ENCODE data around the gene NBEAL1.
"Not testable (repeated sequence)": the region's sequence is repeated elsewhere in the genome, so short reads cannot be mapped to it uniquely, and the experiment has no call there.

Gene NBEAL1

DNA sequence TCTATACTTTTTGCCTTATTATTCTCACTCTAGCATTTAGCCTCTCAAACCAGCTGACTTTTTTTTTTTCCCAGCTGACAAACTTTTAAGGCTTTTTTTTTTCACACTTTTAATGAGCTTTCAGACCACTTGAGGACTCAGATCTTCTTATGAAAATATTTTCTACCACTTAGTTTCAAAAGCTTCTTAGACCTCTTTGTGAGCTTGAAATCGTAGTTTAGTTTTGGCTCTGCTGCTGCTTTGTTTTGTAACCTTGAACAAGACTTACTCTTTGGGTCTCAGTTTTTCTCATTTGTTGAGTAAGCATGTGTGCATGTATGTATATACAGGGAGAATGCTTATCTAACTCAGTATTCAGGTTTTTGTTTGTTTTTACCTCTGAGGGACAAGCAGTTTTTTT lies 3.5 kb downstream of the NBEAL1 start:
- H3K36me3 ChIP-seq (ENCODE audit: control insufficient read depth, insufficient read depth, low read length, severe bottlenecking), result no peaks in the 10 kb centered on the region
- H3K4me3 ChIP-seq (ENCODE audit: low read length), result peak overlapping the region; percentile 96
- H3K4me1 ChIP-seq (ENCODE audit: control insufficient read depth, insufficient read depth, low read length), result peaks cover 54% of the 10 kb centered on the region
- DNase-seq (ENCODE audit: low read depth), result peak; percentile 52
- H3K9ac ChIP-seq (ENCODE audit: low read length), result peak overlapping the region; percentile 98
- no peaks in the 10 kb centered on the region for H3K27me3 ChIP-seq (replicated peaks; ENCODE audit: control insufficient read depth, insufficient read depth, low read length)
- no peaks in the 10 kb centered on the region for H3K9me3 ChIP-seq (ENCODE audit: control insufficient read depth, low read length)

DNA sequence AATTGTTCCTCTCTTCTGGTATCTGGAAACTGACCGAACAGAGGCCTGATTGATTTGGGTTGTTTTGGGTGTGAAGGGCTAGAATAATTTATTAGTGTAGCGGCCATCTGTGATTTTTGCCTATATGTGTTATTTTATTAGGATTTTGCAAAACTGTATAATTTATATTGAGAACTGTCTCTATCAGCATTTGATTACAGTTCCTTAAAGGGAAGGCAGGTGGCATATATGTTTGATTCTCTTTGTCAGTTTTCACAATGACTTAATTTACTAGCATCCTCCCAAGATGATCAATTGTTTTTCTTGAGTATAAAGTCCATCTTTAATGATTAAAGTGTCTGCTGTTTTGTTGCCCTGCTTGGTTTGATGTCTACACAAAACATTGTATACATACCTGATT lies 4.5 kb downstream of the NBEAL1 start:
- Histone ChIP-seq H3K9ac (ENCODE audit: low read length) (peak overlapping the region; percentile 98), H3K9me3 (ENCODE audit: control insufficient read depth, low read length) (no peaks in the 10 kb centered on the region), H3K36me3 (ENCODE audit: control insufficient read depth, insufficient read depth, low read length, severe bottlenecking) (no peaks in the 10 kb centered on the region), H3K27me3 (replicated peaks; ENCODE audit: control insufficient read depth, insufficient read depth, low read length) (no peaks in the 10 kb centered on the region), H3K4me1 (ENCODE audit: control insufficient read depth, insufficient read depth, low read length) (peaks cover 56% of the 10 kb centered on the region), H3K4me3 (ENCODE audit: low read length) (peak overlapping the region; percentile 96)
- DNase-seq (ENCODE audit: low read depth), result no peak

DNA sequence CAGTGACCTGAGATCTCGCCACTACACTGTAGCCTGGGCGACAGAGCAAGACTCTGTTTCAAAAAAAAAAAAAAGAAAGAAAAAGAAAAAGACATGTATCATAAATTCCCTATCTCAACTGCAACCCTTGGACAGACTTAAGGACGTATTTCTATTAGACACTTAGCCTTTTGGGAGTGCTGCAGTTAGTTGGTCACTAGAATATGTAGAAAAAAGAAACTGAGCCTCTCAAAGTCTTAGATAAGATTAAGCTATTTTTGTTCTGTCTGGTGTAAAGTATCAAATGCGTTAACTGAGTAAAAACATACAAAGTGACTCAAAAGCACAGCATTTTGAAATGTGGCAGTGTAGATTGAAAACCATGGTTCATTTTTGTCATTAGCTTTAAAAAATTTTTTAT lies 7.3 kb downstream of the NBEAL1 start:
- Histone ChIP-seq H3K4me1 (ENCODE audit: control insufficient read depth, insufficient read depth, low read length) (peaks cover 52% of the 10 kb centered on the region), H3K9ac (ENCODE audit: low read length) (peak overlapping the region; percentile 69), H3K27me3 (replicated peaks; ENCODE audit: control insufficient read depth, insufficient read depth, low read length) (no peaks in the 10 kb centered on the region), H3K4me3 (ENCODE audit: low read length) (peak overlapping the region; percentile 65), H3K36me3 (ENCODE audit: control insufficient read depth, insufficient read depth, low read length, severe bottlenecking) (peaks cover 3% of the 10 kb centered on the region), H3K9me3 (ENCODE audit: control insufficient read depth, low read length) (no peaks in the 10 kb centered on the region)
- peak; percentile 14 for DNase-seq (ENCODE audit: low read depth)

DNA sequence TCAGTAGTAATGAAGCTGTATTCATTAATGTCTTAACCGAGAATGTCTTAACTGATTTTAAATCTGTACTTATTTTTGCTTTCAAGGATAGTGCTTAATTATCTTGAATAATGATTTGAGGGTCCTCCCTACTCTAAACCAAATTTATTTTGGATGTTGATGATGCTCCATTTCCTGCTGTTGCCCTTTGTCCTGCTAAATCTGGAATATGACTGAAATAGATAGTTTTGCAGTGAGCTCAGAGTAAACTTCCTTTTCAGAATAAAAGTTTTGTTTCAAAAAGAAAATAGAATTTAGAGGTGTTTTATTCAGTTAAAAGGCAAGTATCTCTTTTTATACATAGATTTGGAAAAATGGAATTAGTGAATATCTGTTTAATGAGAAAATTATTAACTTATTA lies 8.1 kb downstream of the NBEAL1 start:
- Histone ChIP-seq H3K9ac (ENCODE audit: low read length) (peak overlapping the region; percentile 69), H3K9me3 (ENCODE audit: control insufficient read depth, low read length) (no peaks in the 10 kb centered on the region), H3K27me3 (replicated peaks; ENCODE audit: control insufficient read depth, insufficient read depth, low read length) (no peaks in the 10 kb centered on the region), H3K4me1 (ENCODE audit: control insufficient read depth, insufficient read depth, low read length) (peaks cover 48% of the 10 kb centered on the region), H3K36me3 (ENCODE audit: control insufficient read depth, insufficient read depth, low read length, severe bottlenecking) (peaks cover 8% of the 10 kb centered on the region), H3K4me3 (ENCODE audit: low read length) (peak overlapping the region; percentile 65)
- peak; percentile 36 for DNase-seq (ENCODE audit: low read depth)

DNA sequence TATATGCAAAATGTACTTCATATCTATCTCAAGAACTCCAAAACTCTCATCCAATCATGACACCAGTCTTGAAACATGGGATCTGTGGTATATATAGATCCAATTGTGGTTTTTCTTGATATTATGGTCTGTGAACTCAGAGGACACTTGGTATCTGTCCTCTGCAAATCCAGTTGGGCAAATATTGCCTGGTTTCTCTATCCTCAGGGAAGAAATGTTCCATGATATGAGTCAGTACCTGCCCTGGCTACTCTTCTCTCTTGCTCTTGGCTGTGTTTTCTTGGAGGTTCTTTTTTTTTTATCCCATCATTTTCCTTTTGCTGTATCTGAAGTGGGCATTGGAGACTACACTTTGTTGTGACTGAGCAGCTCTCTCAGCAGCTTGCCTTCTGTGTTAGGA lies 10.9 kb downstream of the NBEAL1 start:
- Histone ChIP-seq H3K9ac (ENCODE audit: low read length) (no peak overlapping the region), H3K4me1 (ENCODE audit: control insufficient read depth, insufficient read depth, low read length) (peaks cover 31% of the 10 kb centered on the region), H3K27me3 (replicated peaks; ENCODE audit: control insufficient read depth, insufficient read depth, low read length) (no peaks in the 10 kb centered on the region), H3K36me3 (ENCODE audit: control insufficient read depth, insufficient read depth, low read length, severe bottlenecking) (peaks cover 12% of the 10 kb centered on the region), H3K4me3 (ENCODE audit: low read length) (no peak overlapping the region), H3K9me3 (ENCODE audit: control insufficient read depth, low read length) (no peaks in the 10 kb centered on the region)
- DNase-seq (ENCODE audit: low read depth), result peak; percentile 17

DNA sequence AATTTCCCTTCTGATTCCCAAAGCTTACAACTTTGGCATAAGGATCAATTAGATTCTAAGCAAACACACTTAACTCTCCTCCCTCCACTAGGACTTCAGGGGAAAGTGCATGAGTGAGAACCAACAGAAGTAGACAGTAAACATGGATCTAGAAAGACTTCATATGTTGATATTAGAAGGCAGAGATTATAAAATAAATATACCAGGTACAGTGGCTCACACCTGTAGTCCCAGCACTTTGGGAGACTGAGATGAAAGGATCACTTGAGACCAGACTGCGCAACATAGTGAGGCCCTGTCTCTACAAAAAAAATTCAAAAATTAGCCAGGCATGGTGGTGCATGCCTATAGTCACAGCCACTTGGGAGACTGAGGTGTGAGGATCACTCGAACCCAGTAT lies 15.9 kb downstream of the NBEAL1 start:
- no peak overlapping the region for H3K4me3 ChIP-seq (ENCODE audit: low read length)
- H3K9me3 ChIP-seq (ENCODE audit: control insufficient read depth, low read length), result no peaks in the 10 kb centered on the region
- no peak overlapping the region for H3K9ac ChIP-seq (ENCODE audit: low read length)
- H3K36me3 ChIP-seq (ENCODE audit: control insufficient read depth, insufficient read depth, low read length, severe bottlenecking), result peaks cover 17% of the 10 kb centered on the region
- no peaks in the 10 kb centered on the region for H3K27me3 ChIP-seq (replicated peaks; ENCODE audit: control insufficient read depth, insufficient read depth, low read length)
- DNase-seq (ENCODE audit: low read depth), result no peak
- peaks cover 5% of the 10 kb centered on the region for H3K4me1 ChIP-seq (ENCODE audit: control insufficient read depth, insufficient read depth, low read length)

DNA sequence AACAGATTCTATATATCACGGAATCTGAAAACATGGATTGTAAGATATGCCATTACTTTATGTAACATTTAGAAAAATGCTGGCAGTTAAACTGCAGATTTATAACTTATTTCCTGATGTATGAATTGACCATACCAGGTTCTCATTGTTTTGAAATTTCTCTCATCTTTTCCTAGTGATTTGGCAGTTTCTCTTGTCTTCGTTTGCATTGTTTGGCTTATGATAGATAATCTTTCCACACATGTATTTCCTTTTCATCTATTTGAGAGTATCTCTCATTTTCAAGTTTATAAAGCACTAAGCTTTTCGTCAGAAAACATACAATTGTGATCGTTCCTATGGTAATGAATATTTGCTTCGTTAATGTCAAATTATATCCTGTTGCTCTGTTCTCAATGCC lies 16.3 kb downstream of the NBEAL1 start:
- Histone ChIP-seq H3K4me3 (ENCODE audit: low read length) (no peak overlapping the region), H3K27me3 (replicated peaks; ENCODE audit: control insufficient read depth, insufficient read depth, low read length) (no peaks in the 10 kb centered on the region), H3K36me3 (ENCODE audit: control insufficient read depth, insufficient read depth, low read length, severe bottlenecking) (peaks cover 17% of the 10 kb centered on the region), H3K4me1 (ENCODE audit: control insufficient read depth, insufficient read depth, low read length) (peaks cover 4% of the 10 kb centered on the region), H3K9me3 (ENCODE audit: control insufficient read depth, low read length) (no peaks in the 10 kb centered on the region), H3K9ac (ENCODE audit: low read length) (no peak overlapping the region)
- no peak for DNase-seq (ENCODE audit: low read depth)

DNA sequence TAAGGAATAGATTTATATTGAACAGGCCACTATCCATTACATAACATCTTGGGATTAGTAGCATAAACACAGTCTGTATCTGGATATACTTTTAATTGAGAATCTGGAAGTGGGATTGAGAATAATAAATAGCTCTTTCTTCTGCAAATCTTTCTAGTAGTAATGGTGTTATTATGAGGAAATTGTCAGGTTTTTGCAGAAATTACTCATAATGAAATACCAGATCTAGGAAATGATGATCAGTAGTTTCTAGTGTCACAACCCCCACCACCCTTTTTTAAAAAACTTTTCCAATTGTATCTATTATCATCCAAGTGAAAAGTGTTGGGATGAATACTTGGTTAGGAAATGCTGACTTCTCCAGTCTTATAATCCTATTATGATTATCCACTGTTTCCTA lies 18.7 kb downstream of the NBEAL1 start:
- no peaks in the 10 kb centered on the region for H3K9me3 ChIP-seq (ENCODE audit: control insufficient read depth, low read length)
- no peak overlapping the region for H3K9ac ChIP-seq (ENCODE audit: low read length)
- peaks cover 17% of the 10 kb centered on the region for H3K4me1 ChIP-seq (ENCODE audit: control insufficient read depth, insufficient read depth, low read length)
- DNase-seq (ENCODE audit: low read depth), result no peak
- no peaks in the 10 kb centered on the region for H3K27me3 ChIP-seq (replicated peaks; ENCODE audit: control insufficient read depth, insufficient read depth, low read length)
- H3K4me3 ChIP-seq (ENCODE audit: low read length), result no peak overlapping the region
- H3K36me3 ChIP-seq (ENCODE audit: control insufficient read depth, insufficient read depth, low read length, severe bottlenecking), result peaks cover 9% of the 10 kb centered on the region

DNA sequence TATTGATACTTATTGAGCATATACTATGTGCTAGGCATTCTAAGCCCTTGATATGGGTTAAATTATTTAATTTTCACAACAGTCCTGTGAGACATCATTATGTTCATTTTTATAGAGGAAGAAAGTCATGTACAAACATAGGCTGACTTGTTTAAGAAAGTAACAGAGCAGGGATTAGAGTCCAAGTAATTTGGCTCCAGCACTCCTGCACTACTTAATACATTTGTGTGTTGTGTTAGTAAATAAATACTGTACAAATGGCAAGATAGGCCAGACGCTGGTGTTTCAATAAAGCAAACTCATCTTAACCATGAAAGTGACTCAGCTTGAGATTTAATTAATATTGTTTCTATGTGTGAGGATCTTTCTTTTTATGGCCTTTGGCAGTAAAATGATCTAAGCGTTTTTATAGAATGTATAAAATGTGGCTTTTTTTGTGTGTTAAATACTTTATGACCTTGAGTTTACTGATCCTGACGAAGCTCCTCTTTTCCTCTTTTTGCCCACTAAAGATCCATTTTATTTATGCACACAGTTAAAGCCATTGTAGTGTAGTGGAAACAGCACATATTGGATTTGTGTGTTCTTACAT lies 21.3 kb downstream of the NBEAL1 start:
- H3K27me3 ChIP-seq (replicated peaks; ENCODE audit: control insufficient read depth, insufficient read depth, low read length), result no peaks in the 10 kb centered on the region
- peak overlapping the region; percentile 34 for H3K9ac ChIP-seq (ENCODE audit: low read length)
- peaks cover 20% of the 10 kb centered on the region for H3K4me1 ChIP-seq (ENCODE audit: control insufficient read depth, insufficient read depth, low read length)
- H3K4me3 ChIP-seq (ENCODE audit: low read length), result peak overlapping the region; percentile 32
- no peak for DNase-seq (ENCODE audit: low read depth)
- H3K36me3 ChIP-seq (ENCODE audit: control insufficient read depth, insufficient read depth, low read length, severe bottlenecking), result peaks cover 12% of the 10 kb centered on the region
- no peaks in the 10 kb centered on the region for H3K9me3 ChIP-seq (ENCODE audit: control insufficient read depth, low read length)

DNA sequence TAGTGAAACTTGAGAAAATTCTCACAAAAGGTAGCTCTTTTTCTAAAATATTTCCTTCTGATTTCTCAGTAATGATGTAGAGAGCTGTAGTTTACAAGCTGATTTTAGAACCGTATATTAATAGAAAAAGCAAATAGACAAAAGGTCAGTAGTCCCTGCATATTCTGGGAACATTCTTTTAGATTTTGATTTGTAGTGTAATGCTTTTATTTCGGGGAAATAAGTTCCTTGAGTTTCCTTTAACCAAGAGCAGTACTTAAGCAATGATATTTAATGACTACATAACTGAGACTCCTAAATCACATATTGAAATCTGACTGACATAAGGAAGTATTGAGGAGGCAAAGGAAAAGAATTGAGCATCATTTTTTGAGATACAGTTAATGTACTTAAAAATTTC lies 22.4 kb downstream of the NBEAL1 start:
- Histone ChIP-seq H3K36me3 (ENCODE audit: control insufficient read depth, insufficient read depth, low read length, severe bottlenecking) (peaks cover 16% of the 10 kb centered on the region), H3K4me1 (ENCODE audit: control insufficient read depth, insufficient read depth, low read length) (peaks cover 20% of the 10 kb centered on the region), H3K9me3 (ENCODE audit: control insufficient read depth, low read length) (no peaks in the 10 kb centered on the region), H3K27me3 (replicated peaks; ENCODE audit: control insufficient read depth, insufficient read depth, low read length) (no peaks in the 10 kb centered on the region), H3K4me3 (ENCODE audit: low read length) (peak overlapping the region; percentile 32), H3K9ac (ENCODE audit: low read length) (no peak overlapping the region)
- no peak for DNase-seq (ENCODE audit: low read depth)

DNA sequence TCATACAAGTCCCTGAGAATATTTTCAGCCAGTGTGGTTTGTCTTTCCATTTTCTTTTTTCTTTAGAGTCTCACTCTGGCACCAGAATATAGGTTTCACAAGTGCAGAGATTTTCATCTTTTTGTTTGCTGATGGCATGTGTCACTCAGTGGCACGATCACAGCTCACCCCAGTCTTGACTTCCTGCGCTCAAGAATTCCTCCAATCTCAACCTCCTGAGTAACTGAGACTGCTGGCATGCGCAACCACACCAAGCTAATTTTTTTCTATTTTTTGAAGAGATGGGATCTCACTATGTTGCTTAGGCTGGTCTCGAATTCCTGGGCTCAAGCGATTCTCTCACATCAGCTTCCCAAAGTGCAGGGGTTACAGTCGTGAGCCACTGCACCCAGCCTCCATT lies 23.9 kb downstream of the NBEAL1 start:
- no peaks in the 10 kb centered on the region for H3K27me3 ChIP-seq (replicated peaks; ENCODE audit: control insufficient read depth, insufficient read depth, low read length)
- peaks cover 30% of the 10 kb centered on the region for H3K36me3 ChIP-seq (ENCODE audit: control insufficient read depth, insufficient read depth, low read length, severe bottlenecking)
- H3K9ac ChIP-seq (ENCODE audit: low read length), result no peak overlapping the region
- no peak for DNase-seq (ENCODE audit: low read depth)
- no peaks in the 10 kb centered on the region for H3K9me3 ChIP-seq (ENCODE audit: control insufficient read depth, low read length)
- peaks cover 17% of the 10 kb centered on the region for H3K4me1 ChIP-seq (ENCODE audit: control insufficient read depth, insufficient read depth, low read length)
- no peak overlapping the region for H3K4me3 ChIP-seq (ENCODE audit: low read length)

DNA sequence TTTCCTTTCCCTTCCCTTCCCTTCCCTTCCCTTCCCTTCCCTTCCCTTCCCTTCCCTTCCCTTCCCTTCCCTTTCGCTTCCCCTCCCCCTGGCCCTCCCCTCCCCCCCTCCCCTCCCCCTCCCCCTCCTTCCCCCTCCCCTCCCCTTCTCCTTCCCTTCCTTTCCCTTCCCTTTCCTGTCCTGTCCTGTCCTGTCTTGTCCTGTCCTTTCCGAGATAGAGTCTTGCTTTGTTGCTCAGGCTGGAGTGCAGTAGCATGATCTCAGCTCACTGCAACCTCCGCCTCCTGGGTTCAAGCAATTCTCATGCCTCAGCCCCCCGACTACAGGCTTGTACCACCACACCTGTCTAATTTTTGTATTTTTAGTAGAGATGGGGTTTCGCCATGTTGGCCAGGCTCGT lies 24.5 kb downstream of the NBEAL1 start:
- H3K9me3 ChIP-seq (ENCODE audit: control insufficient read depth, low read length); DNase-seq (ENCODE audit: low read depth): not testable (repeated sequence)

More for the DNA sequence above, 24.5 kb downstream of the NBEAL1 start:
- not testable (repeated sequence) for H3K27me3 ChIP-seq (replicated peaks; ENCODE audit: control insufficient read depth, insufficient read depth, low read length); H3K4me3 ChIP-seq (ENCODE audit: low read length); H3K9ac ChIP-seq (ENCODE audit: low read length)
- Histone ChIP-seq H3K36me3 (ENCODE audit: control insufficient read depth, insufficient read depth, low read length, severe bottlenecking) (peaks cover 35% of the 10 kb centered on the region), H3K4me1 (ENCODE audit: control insufficient read depth, insufficient read depth, low read length) (peaks cover 17% of the 10 kb centered on the region)

Data from adipocyte (in vitro differentiated cells).